C4-2B (cell line): ENCODE results near the gene TOGARAM1.

Experiments
- ZFX ChIP-seq: fragments of 450-650 bp; IDR thresholded peaks from 2 replicates; pipeline ENCODE4 v1.6.1; 2017
- TF ChIP-seq, protein P1 (sequence below): fragments of 450-650 bp; conservative IDR thresholded peaks from 2 replicates; pipeline ENCODE4 v1.5.1; 2017; ENCODE audit warnings: mild to moderate bottlenecking

DNA sequence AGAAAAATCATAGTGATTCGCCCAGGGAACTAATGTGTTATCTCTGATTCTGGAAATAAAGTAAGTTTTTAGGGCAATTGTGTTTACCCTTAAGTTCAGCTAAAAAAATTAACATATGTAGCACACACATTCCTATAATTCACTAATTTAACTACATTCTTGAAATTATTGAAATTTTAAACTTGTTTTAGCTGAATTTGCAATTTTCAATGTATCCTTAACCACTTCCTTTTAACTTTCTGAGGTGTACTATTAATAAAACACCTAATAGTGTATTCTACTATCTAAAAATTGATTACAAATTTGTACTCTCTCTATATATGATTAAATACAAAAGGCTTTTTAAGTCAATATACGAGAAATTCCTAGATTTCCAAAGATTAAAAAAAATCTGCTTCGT, 2.5 kb upstream of the TOGARAM1 start:
- TF ChIP-seq, protein P1, sequence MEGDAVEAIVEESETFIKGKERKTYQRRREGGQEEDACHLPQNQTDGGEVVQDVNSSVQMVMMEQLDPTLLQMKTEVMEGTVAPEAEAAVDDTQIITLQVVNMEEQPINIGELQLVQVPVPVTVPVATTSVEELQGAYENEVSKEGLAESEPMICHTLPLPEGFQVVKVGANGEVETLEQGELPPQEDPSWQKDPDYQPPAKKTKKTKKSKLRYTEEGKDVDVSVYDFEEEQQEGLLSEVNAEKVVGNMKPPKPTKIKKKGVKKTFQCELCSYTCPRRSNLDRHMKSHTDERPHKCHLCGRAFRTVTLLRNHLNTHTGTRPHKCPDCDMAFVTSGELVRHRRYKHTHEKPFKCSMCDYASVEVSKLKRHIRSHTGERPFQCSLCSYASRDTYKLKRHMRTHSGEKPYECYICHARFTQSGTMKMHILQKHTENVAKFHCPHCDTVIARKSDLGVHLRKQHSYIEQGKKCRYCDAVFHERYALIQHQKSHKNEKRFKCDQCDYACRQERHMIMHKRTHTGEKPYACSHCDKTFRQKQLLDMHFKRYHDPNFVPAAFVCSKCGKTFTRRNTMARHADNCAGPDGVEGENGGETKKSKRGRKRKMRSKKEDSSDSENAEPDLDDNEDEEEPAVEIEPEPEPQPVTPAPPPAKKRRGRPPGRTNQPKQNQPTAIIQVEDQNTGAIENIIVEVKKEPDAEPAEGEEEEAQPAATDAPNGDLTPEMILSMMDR: no peak
- no peak for TF ChIP-seq ZFX
